ENCODE data around the gene STUB1. TPM values are rescaled to one million over a fixed set of nuclear protein-coding genes. Genes with fewer than 3 reads are reported as not detected.
A peak's percentile ranks its signal among the peaks of the same experiment; 100 is the strongest.

STUB1 gene
- total RNA-seq, 1 experiment from 2014 or later, result 102 TPM

DNA sequence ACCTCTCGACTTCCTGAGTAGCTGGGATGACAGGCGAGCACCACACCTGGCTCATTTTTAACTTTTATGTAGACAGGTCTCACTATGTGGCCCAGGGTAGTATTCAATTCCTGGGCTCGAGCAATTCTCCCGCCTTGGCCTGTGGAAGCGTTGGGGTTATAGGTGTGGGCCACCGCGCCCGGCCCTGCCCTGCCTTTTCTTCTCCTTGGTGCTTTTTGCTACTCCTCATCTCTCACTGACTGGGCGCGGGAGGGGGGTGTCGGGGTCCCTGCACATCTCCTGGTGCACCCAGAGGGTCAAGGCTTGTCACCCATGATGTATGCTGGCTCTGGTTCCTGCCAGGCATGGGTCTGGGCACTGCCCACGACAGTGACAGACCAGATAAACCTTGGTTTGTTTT is 35.7 kb upstream of the STUB1 start:
- DNase-seq (ENCODE audit: low spot score), result no peak

DNA sequence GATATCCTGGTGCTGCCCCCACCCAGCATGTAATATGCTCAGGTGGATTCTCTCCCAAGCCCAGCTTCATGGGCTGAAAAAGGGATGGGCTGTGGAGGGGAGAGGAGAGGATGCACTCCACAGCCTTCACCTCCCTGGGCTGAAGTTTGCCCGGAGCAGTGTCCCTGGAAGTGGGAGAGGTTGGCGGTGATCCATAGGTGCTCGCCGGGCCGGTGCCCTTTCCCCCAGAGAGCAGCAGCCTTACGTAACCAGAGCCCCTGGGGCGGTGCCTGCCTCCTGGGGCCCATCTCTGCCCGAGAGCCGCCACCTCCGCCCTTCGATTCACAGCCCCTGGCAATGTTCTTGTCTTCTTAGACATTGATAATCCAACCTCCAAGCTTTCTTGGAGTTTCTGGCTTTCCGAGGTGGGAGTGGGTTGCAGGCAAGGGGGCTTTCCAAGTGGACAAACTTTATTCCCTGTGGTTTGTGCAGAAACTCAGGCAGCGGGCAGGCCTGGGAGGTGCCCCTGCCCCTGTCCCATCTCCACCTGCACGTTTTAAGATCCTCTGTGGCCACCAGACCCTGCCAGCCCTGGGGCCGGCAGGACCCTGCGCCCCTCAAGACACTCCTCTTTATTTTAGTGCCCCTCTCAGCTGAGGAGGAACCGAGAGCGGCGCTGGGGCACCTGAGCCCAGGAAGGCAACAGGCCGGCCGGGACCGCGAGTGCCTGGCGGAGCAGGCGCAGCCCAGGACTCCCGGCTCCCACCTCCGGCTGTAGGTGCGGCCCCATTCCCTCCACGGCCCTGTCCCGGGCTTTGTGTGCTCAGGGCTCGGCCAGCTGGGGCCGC is 34.1 kb upstream of the STUB1 start:
- DNase-seq (ENCODE audit: low spot score), result no peak

DNA sequence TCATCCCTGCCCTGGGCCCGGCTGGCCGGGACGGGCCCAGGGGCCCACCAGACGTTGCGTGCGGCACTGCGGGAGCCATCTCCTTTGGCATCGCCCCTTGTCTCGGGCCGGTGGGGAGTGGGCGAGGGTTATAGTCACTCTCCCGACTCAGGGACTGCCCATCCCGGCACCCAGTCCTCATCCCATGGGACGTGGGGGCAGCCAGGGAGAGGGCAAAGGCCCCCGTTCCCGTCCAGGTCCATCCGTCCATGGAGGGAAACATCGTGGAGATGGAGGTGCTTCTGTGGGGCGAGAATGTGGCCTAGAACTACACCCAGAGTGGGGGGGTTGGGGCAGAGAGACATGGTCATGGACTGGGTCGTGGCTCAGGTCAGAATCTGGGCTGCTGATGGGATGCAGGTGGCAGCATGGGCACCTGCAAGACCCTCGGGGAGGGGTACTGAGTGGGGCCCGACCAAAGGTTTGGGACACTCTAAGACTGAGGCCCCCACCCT is 33.5 kb upstream of the STUB1 start:
- DNase-seq (ENCODE audit: low spot score), result no peak

DNA sequence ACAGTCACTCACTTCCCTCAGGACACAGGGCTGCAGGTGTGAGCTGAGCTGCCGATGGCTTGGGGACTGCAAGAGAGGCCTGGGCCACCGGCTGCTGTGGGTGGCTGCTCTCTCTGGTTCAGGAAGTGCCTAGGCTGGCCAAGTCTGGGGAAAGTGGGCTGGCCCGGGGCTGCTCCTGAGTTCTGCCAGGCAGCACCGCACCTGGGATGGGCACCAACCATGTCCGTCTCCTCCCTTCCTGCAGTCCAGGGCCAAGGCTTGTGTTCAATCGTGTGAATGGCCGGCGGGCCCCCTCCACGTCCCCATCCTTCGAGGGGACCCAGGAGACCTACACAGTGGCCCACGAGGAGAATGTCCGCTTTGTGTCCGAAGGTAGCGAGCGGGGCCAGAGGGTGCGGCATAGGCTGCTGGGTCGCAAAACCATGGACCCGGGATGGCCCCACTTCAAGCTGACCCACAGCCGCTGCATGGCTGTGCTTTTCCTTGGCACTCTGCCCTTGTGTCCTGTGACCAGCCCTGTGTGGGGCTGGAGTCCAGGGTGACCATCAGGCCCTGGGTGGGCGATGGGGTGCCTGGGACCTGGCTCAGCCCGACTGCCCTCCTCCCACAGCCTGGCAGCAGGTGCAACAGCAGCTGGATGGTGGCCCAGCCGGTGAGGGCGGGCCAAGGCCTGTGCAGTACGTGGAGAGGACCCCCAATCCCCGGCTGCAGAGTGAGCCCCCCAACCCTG is 32.9 kb upstream of the STUB1 start:
- DNase-seq (ENCODE audit: low spot score), result no peak

DNA sequence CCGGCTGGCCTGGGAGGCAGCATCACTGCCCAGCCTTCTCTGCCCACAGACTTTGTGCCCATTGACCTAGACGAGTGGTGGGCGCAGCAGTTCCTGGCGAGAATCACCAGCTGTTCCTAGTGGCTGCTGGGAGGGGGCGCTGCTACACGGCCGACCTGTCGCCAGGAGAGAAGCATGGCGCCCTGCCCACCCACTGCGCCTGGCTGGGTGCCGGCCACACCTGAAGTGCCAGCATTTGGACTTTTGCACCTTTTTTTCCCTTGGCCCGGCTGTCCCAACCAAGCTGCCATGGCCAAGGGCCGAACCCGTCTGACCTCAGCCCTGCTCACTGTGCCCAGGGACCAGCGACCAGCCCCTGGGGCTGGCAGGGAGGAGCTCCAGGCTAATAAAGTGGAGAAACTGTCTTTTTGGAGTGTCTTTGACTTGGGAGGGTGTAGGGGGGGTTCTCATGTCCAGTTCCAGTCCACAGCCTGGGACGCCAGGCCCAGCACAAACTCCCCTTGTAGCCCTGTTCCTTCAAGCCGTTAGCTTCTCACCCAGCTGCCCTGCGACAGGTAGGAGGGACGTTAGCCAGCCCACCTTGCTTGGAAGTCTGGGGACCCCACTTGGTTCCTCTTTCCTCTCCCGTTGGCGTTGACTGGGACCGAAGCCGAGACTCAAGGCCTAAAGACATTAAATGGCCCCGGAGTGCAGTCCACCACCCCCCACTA is 32.0 kb upstream of the STUB1 start:
- DNase-seq (ENCODE audit: low spot score), result peak; percentile 21

DNA sequence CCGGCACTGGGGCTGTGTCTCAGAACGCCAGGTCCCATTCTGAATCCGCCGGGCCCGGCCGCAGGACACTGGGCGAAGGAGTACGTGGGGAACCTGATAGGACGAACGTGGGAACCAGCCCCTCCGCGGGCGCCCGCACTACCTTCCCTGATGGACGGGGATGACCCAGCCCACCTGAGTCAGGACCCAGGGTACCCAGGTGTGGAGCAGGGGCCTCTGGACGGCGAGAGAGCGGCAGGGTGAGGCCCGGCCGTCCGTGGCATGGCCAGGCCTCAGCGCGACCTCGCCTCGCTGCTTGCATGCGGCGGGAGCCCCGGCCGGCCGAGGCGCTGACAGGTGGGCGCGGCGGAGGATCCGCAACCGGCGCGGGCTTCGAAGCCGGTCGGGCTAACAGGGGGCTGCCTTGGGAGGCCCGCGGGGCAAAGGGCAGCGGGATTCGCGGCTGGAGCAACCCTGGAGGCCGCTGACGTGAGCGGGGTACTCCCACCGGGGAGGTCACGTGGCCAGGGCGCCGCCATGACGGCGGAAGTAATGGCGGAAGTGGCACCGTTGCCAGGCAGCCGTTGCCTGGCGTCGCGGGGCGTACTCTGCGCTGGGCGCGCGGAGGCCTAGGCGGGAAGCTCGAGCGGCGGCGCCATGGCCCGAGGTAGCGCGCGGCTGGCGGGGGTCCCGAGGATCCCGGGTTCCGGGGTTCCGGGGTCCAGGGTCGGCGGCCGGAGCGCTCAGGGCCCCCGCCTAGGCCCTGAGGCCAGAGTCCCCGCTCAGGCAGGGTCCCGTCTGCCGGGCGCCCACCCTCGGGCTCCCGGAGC is 31.2 kb upstream of the STUB1 start, which contains the start of gene WDR90:
Gene WDR90, plus strand, starts transcription at position 585 of the 809 bp plus-strand sequence. Its CDS starts 52 bp downstream, at position 637.
- peak; percentile 82 for DNase-seq (ENCODE audit: low spot score)

DNA sequence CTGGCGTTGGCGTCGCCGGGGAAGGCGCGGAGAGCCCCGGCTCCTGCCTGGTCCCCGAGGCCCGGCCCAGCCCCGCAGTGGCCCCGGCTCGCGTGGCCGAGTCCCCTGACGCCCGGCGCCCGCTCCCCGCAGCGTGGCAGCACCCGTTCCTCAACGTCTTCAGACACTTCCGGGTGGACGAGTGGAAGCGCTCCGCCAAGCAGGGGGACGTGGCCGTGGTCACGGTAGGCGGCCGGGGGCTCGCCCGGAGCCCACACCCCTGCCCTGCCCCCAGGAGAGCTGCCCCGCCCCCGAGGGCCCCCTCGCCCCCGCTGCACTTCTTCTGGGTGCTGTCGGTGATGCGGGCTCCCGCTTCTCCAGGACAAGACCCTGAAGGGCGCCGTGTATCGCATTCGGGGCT is 30.6 kb upstream of the STUB1 start:
- DNase-seq (ENCODE audit: low spot score), result no peak

DNA sequence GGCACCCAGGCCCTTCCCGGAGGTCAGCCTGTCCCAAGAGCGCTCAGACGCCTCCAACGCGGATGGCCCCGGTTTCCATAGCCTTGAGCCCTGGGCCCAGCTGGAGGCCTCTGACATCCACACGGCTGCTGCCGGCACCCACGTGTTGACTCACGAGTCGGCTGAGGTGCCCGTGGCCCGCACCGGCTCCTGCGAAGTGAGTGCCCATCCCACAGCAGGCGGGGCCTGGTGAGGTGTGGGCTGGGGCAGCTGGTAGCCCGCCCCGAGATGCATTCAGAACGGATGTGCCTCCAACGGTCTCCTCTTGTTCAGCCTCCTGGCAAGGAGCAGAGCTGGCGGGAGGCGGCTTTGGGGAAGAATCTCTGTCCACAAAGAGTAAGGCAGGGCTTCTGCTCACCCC is 28.4 kb upstream of the STUB1 start:
- DNase-seq (ENCODE audit: low spot score), result no peak

DNA sequence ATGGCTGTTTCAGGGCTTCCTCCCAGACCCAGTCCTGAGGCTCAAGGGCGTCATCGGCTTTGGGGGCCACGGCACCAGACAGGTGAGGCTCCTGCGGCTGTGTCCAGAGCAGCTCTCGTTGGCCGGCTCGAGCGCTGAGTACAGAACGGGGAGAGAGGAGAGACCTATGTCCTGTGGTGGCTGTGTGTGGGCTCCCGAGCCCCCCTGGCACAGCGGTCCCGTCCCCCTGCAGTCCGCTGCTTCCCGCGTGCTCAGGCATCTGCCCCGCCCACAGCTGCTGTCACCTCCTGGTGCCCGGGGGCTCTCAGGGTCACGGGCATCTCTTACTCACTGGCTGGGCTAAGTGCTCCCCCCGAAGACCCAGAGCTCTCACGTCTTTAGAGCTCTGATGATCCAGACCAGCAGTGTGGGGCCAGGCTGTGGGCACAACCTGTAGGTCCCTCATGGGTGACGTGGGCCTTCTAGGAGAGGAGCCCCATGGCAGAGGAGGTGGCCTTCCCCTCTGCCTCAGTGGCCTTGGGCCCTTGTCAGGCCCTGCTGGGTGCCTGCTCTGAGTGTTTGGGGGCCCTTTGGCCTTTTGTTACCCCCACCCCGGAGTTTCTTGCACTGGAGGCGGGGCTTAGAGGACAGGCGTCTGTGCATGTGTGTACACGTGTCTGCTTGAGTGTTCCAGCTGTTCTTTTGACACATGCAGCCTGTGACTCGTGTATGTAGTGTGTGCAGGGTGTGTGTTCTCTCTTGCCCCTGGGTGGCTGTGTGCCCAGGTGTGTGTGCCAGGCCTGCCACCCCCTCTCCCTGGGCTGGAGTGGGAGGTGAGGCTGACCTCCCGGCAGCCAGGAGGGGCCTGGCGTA is 27.5 kb upstream of the STUB1 start:
- no peak for DNase-seq (ENCODE audit: low spot score)

DNA sequence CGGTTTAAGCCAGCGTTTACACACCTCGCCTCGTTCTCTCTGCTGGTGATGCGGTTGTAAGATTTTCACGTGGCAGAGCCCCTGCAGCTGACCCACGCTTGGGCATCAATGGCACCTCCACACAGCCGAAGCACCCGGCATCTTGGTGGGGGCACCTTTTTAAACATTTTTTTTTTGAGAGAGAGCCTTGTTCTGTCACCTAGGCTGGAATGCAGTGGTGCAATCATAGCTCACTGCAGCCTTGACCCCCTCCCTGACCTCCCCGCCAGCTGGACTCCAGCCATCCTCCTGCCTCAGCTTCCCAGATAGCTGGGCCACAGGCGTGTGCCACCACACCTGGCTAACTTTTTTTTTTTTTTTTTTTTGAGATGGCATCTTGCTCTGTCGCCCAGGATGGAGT is 26.2 kb upstream of the STUB1 start:
- no peak for DNase-seq (ENCODE audit: low spot score)

DNA sequence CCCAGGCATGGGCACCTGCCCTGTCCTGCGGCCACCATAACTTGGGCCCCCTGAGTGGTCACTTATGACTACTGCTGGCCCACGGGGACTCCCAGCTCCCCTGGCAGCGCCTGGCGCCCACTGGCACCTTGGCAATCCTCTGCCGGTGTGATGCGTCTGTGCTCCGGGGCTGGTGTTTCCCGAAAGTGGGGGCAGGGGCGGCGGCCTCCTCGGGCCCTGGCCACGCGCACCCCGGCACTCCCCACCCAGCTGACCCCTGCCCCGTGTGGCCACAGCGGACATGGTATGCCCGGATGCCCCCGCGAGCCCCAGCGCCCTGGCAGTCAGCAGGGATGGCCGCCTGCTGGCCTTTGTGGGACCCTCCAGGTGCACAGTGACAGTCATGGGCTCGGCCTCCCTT is 22.7 kb upstream of the STUB1 start:
- DNase-seq (ENCODE audit: low spot score), result no peak

DNA sequence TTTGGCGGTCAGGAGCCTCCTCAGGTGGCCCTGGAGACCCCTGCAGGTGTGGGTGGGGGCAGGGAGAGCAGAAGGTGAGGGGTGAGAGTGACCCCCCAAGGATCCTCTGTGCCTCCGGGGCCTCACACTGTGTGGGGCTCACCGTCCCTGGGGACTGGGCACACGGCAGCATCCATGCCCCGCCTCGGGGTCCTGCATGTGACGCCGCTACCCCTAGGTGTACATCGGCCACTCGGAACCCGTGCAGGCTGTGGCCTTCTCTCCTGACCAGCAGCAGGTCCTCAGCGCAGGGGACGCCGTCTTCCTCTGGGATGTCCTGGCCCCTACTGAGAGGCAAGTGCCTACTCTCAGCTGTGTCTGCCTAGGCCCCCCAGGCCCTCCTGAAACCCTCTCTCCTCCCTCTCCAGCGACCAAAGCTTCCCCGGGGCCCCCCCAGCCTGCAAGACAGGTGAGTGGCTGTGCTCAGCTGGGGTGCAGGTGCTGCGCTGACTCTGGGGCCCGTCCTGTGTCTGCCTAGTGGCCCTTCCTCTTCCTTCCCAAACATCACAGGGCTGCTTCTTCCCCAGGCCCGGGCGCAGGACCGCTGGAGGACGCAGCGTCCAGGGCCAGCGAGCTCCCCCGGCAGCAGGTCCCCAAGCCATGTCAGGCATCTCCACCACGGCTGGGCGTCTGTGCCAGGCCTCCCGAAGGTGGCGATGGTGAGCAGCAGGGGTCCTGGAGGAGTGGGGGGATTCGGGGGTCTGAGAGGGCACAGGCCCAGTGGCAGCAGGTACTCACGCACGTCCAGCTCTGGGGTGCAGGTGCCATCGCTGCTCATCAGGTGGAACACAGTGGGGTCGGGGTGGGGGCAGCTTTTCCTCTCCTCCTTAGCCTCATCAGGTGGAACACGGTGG is 21.3 kb upstream of the STUB1 start:
- DNase-seq (ENCODE audit: low spot score), result no peak

DNA sequence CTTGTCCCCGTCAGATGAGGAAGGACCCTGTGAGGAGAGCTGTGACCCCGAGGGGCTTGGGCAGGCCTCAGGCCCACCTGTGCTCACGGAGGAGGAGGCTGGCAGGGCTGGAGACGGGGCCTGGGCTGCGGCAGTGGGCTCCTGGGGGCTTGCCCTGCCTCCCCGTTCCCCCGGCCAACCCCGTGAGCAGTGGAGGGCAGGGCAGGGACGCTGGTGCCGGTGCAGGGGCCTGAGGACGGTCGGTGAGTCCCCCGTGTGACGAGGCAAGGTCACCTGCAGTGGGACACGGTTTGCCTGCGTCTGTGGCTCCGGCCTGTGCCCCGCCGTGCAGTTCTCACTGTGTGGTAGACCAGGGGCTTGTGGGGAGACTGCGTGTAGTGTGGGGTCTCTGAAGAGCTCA is 20.6 kb upstream of the STUB1 start:
- no peak for DNase-seq (ENCODE audit: low spot score)

DNA sequence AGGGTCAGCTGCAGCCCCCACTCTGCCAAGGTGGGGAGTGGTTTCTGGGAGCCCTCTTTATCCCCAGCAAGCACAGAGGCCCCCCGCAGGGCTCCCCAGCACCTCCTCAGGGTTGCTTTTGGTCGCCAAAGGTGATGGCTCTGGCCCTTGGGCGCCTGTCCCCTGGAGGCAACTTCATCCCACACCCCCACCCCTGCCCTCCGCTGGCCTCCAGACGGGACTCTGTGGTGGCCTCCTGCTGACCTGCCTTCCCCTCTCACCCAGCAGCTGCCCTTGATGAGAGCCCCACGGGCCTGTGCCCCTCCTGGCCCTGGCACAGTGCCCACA is 20.1 kb upstream of the STUB1 start:
- DNase-seq (ENCODE audit: low spot score), result no peak

DNA sequence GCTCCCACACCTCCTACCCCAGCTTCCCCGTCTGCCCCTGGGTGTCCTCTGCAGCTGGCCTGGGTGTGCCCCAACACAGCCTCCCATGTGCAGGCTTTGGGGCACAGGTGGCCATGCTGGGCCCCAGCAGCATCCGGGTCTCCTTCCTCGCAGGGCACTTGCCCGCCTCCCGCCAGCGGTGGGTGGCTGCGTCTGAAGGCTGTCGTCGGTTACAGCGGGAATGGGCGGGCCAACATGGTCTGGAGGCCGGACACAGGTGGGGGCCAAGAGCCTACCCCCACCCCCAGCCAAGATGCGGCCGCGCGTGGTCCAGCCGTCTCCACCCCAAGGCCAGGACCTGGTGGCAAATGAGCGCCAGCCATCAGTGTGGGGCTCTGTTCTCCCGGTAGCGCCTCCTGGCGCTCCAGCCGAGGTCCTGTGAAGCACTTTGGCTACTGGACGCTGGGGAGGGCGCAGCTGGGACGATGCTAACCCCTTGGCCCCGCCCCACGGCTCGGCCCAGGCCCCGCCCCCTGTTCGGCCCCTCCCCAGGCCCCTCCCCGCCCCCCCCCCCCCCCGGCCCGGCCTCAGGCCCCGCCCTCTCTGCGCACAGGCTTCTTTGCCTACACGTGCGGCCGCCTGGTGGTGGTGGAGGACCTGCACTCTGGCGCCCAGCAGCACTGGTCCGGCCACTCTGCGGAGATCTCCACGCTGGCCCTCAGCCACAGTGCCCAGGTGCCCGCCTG is 19.6 kb upstream of the STUB1 start:
- no peak for DNase-seq (ENCODE audit: low spot score)

DNA sequence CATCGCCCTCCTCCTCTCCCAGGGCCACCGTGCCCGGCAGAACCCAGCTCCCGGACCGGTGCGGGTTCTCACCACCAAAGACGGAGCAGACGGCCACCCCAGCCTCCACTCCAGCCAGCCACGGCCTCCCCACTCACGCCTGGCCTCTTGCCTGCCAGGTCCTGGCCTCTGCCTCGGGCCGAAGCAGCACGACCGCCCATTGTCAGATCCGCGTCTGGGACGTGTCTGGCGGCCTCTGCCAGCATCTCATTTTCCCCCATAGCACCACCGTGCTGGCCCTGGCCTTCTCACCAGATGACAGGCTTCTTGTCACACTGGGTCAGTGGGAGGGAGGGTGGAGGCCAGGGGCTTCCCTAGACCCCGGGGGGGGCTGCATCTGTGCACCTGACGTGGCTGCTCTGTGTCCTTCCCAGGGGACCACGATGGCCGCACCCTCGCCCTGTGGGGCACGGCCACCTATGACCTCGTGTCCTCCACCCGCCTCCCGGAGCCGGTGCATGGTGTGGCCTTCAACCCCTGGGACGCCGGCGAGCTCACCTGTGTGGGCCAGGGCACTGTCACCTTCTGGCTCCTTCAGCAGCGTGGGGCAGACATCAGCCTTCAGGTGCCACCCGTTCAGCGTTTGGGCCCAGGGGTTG is 18.9 kb upstream of the STUB1 start:
- DNase-seq (ENCODE audit: low spot score), result no peak

DNA sequence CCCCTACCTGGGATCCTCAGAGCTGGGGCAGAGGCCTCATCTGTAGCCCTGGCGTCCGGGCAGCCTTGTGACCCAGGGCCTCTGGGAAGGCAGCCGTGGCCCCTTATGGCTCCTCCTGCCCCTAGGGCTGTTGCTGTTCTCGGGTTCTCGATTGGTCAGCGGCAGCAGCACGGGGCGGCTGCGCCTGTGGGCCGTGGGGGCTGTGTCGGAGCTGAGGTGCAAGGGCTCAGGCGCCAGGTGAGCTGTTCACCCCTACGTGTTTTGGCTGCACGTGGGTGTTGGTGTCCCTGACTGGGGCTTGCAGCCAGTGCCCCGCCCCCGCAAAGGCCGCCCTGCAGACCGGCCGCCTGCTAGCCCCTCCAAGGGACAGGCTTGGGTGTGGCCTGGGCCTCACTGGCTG is 18.1 kb upstream of the STUB1 start:
- no peak for DNase-seq (ENCODE audit: low spot score)

DNA sequence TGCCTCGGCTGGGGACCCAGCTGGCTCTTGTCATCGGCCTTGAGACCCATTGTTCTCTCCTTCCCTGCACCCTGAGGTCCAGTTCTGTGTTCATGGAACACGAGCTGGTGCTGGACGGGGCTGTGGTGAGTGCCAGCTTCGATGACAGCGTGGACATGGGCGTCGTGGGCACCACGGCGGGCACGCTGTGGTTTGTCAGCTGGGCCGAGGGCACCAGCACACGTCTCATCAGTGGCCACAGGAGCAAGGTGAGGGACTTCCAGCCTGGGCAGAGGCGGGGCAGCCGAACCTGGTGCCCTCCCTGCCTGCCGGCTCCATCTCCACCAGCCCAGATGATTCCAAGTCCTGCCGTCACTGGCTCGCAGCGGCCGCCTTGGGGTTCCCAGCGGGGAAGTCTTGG is 17.6 kb upstream of the STUB1 start:
- DNase-seq (ENCODE audit: low spot score), result no peak

DNA sequence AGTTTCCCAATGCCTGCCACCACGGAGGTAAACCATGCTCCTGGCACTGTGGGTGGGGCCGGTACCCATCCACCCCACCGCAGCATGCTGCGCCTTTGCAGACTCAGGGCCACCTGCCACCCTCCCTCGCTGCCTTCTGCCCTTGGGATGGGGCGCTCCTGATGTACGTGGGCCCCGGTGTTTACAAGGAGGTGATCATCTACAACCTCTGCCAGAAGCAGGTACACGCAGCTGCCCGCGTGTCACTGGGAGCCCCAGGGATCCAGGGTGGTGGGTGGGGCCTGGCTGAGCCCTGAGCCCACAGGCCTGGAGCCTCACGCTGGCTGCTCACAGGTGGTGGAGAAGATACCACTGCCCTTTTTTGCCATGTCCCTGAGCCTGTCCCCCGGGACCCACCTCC is 13.6 kb upstream of the STUB1 start:
- DNase-seq (ENCODE audit: low spot score), result no peak
